NCI-H2227 (cell line): Measurements from ENCODE around the gene ACTR2.
"Not testable (repeated sequence)": the region's sequence is repeated elsewhere in the genome, so short reads cannot be mapped to it uniquely, and the experiment has no call there.

Experiments
- DNase-seq: peaks from one replicate; lab custom pipeline; 2025; ENCODE audit not compliant: unreplicated experiment; lab: John Stamatoyannopoulos, UW

Gene ACTR2

DNA sequence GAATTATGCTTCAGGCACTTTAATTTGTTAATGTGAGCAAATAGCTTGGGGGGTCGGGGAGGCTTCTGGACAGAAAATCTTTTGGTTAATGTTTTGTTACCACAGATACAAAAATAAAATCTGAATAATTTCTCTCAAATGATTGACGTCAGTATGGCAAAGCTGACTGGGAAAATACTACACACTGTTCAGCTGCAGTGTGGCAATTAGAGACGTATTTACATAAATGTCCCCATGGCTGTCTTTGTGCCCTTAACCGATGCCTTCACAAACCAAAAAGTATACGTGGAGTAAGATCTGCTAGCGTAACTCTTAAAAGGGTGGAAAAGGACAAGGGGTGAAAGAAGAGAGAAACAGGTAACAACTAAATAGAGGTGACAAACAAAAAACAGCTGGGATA, 83.4 kb downstream of the ACTR2 start:
- no peak for DNase-seq

DNA sequence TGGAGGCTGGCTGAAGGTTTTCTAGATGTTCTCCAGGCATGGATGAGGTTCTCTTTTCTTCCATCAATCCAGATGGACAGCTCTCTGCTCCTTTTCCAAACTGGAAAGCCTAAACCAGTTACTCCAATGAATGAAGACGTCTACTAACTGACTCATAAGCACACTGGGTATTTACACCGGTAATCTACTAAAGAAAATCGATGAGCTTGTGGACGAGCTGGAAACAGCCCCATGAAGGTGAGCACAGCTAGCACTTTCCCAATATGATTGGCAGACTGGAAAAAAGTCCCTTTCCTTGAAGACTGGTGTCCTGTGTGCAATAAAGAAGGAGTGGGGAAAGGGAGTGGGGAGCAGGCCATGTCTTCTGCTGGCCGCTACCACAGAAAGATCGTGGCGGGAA, 84.0 kb downstream of the ACTR2 start:
- DNase-seq = no peak

DNA sequence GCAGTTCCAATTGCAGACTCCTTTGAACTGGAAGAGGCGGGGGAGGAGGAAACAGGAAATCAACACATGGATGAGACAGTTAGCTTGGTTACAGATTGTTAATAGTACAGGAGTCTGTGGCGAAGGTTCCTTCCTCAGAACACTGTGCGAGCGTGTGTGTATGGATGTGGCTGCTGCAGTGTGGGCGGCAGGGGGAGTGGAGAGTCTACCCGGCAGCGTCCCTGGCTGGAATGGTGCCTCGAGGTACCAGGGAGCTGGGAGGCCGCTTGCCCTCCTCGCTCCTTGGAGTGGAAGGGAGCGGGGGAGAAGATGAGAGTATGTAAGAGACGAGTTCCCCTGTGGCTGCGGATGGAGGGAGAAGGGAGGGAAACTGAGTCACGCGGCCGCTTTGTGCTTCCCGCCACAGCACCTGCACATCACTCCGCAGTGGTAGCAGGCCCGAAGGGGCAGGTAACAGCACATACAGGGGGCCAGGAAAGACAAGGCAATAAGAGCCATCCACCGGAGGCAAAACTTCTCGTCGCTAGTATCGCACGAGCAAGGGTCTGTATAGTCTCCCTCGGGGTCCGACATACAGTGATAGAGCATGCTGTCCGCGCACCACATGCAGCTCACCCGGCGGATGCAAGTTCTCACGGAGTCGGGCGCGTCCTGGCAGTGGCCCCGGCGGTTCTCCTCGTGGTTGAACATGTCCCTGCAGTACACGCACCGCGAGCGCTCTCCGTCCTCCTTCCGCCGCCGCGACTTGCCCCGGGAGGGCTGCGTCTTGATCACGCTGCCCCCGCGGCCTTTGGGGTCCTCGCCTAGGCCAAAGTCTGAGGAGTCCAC, 85.7 kb downstream of the ACTR2 start:
- no peak for DNase-seq

DNA sequence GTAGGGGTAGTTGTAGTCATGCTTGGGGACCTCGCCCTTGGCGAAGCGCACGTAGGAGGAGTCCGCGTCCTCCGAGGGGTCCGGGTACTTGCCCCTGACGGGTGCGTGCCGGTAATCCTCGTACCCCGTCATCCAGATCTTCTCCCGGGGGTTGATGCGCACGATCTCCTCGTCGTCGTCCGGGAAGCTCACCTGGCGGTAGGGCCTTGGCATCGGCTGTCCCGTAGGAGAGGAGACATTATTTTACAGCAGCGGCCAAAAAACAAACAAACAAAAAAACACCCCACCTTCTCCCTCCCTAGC, 86.3 kb downstream of the ACTR2 start:
- no peak for DNase-seq

DNA sequence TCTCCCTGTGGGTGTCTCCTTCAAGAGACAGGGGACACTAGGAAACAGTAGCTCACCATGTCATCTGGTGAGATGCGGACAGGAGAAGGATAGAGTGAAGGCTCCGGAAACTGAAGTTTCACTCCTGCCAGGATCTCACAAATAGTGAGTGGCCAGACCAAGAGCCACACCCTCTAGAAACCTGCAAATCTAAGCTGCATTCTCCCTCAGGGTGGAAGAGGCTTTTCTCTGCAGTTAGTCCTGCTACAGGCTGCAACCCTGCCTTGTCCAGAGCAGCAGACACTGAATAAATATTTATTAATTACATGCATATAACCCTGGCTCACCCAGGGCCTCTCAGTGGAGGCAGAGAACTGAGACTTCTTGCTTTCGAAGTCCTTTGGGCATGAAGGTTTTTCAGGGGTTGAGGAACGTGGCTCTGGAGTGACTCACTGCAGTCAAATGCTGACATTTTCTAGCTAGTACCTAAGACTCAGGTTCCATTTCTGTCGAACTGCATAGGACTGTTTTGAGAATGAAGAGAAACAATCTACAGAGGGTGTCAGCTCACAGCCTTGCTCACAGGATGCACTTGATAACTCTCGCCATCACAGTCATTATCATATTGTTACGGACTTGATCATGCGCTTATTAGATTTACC, 87.3 kb downstream of the ACTR2 start:
- no peak for DNase-seq

DNA sequence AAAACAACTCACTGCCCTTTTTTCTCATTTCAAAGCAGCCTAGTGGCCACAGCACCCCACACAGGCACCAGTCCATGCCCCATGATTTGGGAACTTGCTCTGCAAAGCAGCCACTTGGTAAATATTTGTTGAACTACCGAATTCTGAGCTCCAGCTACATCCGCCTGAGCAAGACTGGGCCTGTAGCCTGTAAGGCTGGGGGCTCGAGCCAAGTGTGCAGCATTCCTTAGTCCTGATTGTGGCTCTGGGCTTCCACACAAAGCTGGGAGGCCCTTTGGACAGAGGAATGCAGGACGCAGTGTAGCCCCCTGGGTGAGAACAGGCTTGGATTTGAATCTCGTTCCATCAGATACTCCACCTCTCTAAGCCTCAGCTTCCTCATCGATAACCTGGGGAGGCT, 88.4 kb downstream of the ACTR2 start:
- no peak for DNase-seq

DNA sequence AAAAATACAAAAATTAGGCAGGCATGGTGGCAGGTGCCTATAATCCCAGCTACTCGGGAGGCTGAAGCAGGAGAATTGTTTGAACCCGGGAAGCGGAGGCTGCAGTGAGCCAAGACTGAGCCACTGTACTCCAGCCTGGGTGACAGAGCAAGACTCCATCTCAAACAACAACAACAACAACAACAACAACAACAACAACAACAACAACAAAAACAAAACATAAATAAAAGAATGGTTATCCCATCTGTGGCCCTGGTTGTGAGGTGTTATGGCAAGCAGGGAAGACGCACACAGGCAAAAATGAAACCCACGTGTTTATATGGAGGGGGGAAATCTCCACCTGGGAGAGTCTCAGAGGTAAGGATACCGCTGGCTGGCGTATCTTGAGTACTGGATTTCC, 89.7 kb downstream of the ACTR2 start:
- DNase-seq = not testable (repeated sequence)

DNA sequence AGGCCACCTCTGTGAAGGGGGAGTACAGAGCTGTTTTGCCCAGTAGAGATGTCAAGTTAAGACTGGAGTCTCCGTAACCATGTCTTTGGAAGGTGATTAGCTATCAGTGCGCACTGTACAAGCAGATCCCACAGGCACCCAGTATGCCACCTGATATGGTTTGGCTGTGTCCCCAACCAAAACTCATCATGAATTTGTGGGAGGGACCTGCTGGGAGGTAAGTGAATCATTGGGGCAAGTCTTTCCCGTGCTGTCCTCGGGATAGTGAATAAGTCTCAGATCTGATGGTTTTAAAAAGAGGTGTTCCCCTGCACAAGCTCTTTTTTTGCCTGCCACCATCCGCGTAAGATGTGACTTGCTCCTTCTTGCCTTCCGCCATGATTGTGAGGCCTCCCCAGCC, 90.2 kb downstream of the ACTR2 start:
- no peak for DNase-seq

DNA sequence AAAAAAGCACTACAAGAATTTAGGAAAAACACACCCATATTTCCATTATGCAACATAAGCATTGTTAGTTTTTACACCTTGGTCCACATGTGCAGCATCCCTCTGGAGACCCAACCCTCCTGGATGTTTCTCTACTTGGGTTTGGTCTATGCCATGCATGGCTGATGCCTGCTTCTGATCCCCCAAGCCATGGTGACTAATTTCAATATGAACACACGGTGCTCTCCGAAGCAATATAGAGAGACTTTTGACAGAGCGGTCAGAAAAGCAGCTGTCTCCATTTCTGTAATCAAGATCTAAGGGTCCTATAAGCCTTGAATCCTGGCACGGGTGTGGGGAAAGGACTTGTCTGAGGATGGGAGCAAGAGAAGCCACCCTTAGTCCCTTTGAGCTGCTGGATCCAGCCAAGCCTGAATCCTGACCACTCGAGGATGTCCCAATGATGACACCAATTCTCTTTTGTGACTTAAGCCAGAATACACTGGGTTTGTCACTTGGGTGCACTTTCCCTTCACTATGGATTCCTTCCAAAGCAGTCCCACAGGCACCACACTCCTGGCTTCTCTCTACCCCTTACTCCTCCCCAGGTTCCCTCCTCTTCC, 91.5 kb downstream of the ACTR2 start:
- DNase-seq = no peak

DNA sequence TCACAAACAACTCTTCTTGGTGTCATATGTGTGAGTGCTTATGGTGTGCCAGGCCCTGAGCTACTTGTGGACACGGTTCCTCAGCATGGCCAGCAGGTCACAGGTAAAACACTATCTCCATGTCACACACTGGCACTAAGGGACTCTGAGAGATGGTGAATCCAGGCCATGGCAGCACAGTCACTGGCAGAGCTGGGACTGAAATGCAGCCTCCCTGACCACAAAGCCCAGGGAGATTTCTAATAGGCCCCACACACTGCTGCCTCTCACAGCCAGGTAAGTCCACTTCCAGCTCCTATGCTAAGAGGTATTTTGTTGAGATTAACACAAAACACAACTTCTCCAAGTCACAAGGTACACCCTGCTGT, 92.0 kb downstream of the ACTR2 start:
- DNase-seq = no peak

DNA sequence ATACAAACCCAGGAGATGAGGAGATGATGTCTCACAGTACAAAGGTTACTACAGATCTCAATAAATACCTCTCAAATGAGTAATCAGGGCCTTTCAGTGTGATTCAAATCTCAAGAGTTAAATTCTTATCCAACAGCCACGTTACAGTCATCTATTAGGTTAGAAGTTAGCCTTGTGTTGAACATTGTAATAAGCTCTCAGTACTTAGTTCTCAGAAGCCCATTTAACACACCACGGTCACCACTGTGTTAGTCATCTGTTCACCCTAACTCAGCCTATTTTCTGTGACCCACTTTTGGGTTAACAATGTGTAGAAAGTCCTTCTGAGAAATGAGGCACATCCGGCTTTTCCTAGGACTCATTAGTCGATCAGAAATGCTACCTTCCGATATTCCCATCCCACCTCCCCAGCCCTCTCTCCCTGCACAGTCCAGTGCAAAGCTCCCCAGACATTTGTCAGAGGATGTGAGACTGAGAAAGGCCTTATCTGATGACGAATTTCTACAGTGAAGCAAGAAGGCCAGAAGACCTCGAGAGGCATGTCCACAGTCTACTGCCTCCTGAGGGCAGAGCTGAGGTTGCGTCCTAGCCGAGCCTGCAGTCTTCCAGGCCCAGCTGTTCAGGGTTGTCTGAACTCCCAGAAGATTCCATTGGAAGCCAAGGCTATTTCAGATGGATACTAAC, 92.6 kb downstream of the ACTR2 start:
- DNase-seq = no peak
